IMR-90 (cell line): ENCODE data around the gene ABHD16B. TPM values are rescaled to one million over a fixed set of nuclear protein-coding genes. Genes with fewer than 3 reads are reported as not detected.

ENCODE experiments used
- ATAC-seq: fragments of 200-7000 bp; cut with Tn5 transposase; 2 replicates; pipeline ENCODE4 v1.9.1; 2020; ENCODE audit warnings: low read depth, mild to moderate bottlenecking, moderate library complexity
- BruUV-seq: library from RNA; stranded (reverse); fragments of 400-500 nt; replicated peaks from 2 replicates; lab custom pipeline; 2021; lab: Mats Ljungman, UMichigan
- CTCF ChIA-PET: fragments of 300-600 bp; formaldehyde crosslinking; extraction: SDS; loops from one replicate; lab custom pipeline; 2021; ENCODE audit warnings: antibody characterized with exemption; lab: Yijun Ruan, JAX
- POLR2A ChIA-PET: fragments of 300-600 bp; sonication (Branson Sonifier 250); formaldehyde crosslinking; loops from one replicate; lab custom pipeline; 2022; ENCODE audit warnings: antibody characterized with exemption; ENCODE audit not compliant: unreplicated experiment; lab: Charles Lee
- DNase-seq: peaks from one replicate; pipeline ENCODE4 v3.0.0; 2013
- H2AFZ ChIP-seq: replicated peaks from 2 replicates; pipeline ENCODE3; 2013; ENCODE audit warnings: low read length, mild to moderate bottlenecking; ENCODE audit not compliant: poor library complexity
- H2AK5ac ChIP-seq: 2 replicates; pipeline ENCODE4 v1.6.1; 2013; ENCODE audit warnings: low read depth, low read length, inconsistent platforms
- H2AK9ac ChIP-seq: replicated peaks from 2 replicates; pipeline ENCODE3; 2013; ENCODE audit warnings: mild to moderate bottlenecking, low read depth, low read length, moderate library complexity; ENCODE audit not compliant: poor library complexity
- H2BK120ac ChIP-seq: 2 replicates; pipeline ENCODE4 v1.6.1; 2013; ENCODE audit warnings: low read depth, low read length, inconsistent platforms
- H2BK15ac ChIP-seq: 3 replicates; pipeline ENCODE4 v1.6.1; 2013; ENCODE audit warnings: low read depth, low read length, inconsistent platforms
- H2BK20ac ChIP-seq: 2 replicates; pipeline ENCODE4 v1.6.1; 2013; ENCODE audit warnings: low read depth, mild to moderate bottlenecking, inconsistent platforms, low read length, moderate library complexity
- H2BK5ac ChIP-seq: 2 replicates; pipeline ENCODE4 v1.6.1; 2013; ENCODE audit warnings: mild to moderate bottlenecking, low read depth, low read length, inconsistent platforms; ENCODE audit not compliant: poor library complexity, severe bottlenecking
- H3K14ac ChIP-seq: replicated peaks from 2 replicates; pipeline ENCODE4 v1.6.1; 2013; ENCODE audit warnings: low read depth, low read length, inconsistent platforms
- H3K18ac ChIP-seq: 2 replicates; pipeline ENCODE4 v1.6.1; 2013; ENCODE audit warnings: low read depth, low read length, control low read depth
- H3K23ac ChIP-seq: 2 replicates; pipeline ENCODE4 v1.6.1; 2013; ENCODE audit warnings: low read depth, low read length, inconsistent platforms
- H3K27ac ChIP-seq: 2 replicates; pipeline ENCODE4 v1.5.1; 2013; ENCODE audit warnings: mild to moderate bottlenecking, control low read depth, low read length; ENCODE audit not compliant: insufficient read depth
- H3K27me3 ChIP-seq: 2 replicates; pipeline ENCODE4 v1.6.1; 2013; ENCODE audit warnings: low read length; ENCODE audit not compliant: control insufficient read depth, insufficient read depth
- H3K36me3 ChIP-seq: 2 replicates; pipeline ENCODE4 v1.6.1; 2013; ENCODE audit warnings: low read length, mixed read lengths; ENCODE audit not compliant: control insufficient read depth, insufficient read depth
- H3K4ac ChIP-seq: 2 replicates; pipeline ENCODE4 v1.6.1; 2013; ENCODE audit warnings: low read depth, low read length, inconsistent platforms
- H3K4me1 ChIP-seq: 2 replicates; pipeline ENCODE4 v1.6.1; 2013; ENCODE audit warnings: low read length, mixed read lengths; ENCODE audit not compliant: control insufficient read depth, insufficient read depth
- H3K4me2 ChIP-seq: 2 replicates; pipeline ENCODE4 v1.6.1; 2013; ENCODE audit warnings: low read depth, mild to moderate bottlenecking, control low read depth, low read length, moderate library complexity
- H3K4me3 ChIP-seq: 2 replicates; pipeline ENCODE4 v1.5.1; 2013; ENCODE audit warnings: low read depth, mild to moderate bottlenecking, control low read depth, low read length, moderate library complexity; ENCODE audit not compliant: insufficient read depth
- H3K56ac ChIP-seq: 2 replicates; pipeline ENCODE4 v1.6.1; 2013; ENCODE audit warnings: low read length, inconsistent platforms; ENCODE audit not compliant: insufficient read depth; ENCODE audit errors: extremely low read depth
- H3K79me1 ChIP-seq, 2 experiments: 2 replicates each; pipeline ENCODE4 v1.6.1; 2013; ENCODE audit warnings: low read length in 2 of 2, inconsistent platforms in 1 of 2, low read depth in 1 of 2
- H3K9ac ChIP-seq: 2 replicates; pipeline ENCODE4 v1.6.1; 2013; ENCODE audit warnings: low read depth, low read length, control low read depth
- H3K9me1 ChIP-seq: 2 replicates; pipeline ENCODE4 v1.6.1; 2013; ENCODE audit warnings: low read length, inconsistent platforms; ENCODE audit not compliant: insufficient read depth
- H3K9me3 ChIP-seq: 2 replicates; pipeline ENCODE4 v1.6.1; 2013; ENCODE audit warnings: low read length; ENCODE audit not compliant: control insufficient read depth, insufficient read depth
- H4K20me1 ChIP-seq: 2 replicates; pipeline ENCODE4 v1.6.1; 2013; ENCODE audit warnings: low read length, inconsistent platforms; ENCODE audit not compliant: insufficient read depth
- H4K5ac ChIP-seq: 2 replicates; pipeline ENCODE4 v1.6.1; 2013; ENCODE audit warnings: mild to moderate bottlenecking, low read depth, low read length, control low read depth
- H4K8ac ChIP-seq, 2 experiments: 2 replicates each; pipeline ENCODE4 v1.6.1; 2013; ENCODE audit warnings: low read depth in 2 of 2, low read length in 2 of 2, control low read depth in 1 of 2, inconsistent platforms in 1 of 2
- H4K91ac ChIP-seq: 2 replicates; pipeline ENCODE4 v1.6.1; 2013; ENCODE audit warnings: low read depth, low read length, inconsistent platforms; ENCODE audit not compliant: insufficient read depth
- BHLHE40 ChIP-seq: fragments of 150-350 bp; IDR thresholded peaks from 2 replicates; pipeline ENCODE4 v1.6.1; 2016; ENCODE audit warnings: mild to moderate bottlenecking, low read depth, low read length
- CEBPB ChIP-seq: IDR thresholded peaks from 2 replicates; pipeline ENCODE4 v1.6.1; 2012; ENCODE audit warnings: low read depth, low read length, improper control_type of control experiment
- CHD1 ChIP-seq: IDR thresholded peaks from 2 replicates; pipeline ENCODE4 v1.6.1; 2012; ENCODE audit warnings: low read depth, low read length, improper control_type of control experiment
- CTCF ChIP-seq: conservative IDR thresholded peaks from 2 replicates; pipeline ENCODE4 v1.5.1; 2012; ENCODE audit warnings: mild to moderate bottlenecking, low read depth, low read length, improper control_type of control experiment
- ELK1 ChIP-seq: fragments of 150-350 bp; IDR thresholded peaks from 2 replicates; pipeline ENCODE4 v1.6.1; 2016; ENCODE audit warnings: low read depth, mild to moderate bottlenecking, low read length, moderate library complexity, borderline replicate concordance
- FOS ChIP-seq: fragments of 150-350 bp; IDR thresholded peaks from 2 replicates; pipeline ENCODE4 v1.6.1; 2016; ENCODE audit warnings: low read depth, low read length
- MAFK ChIP-seq: IDR thresholded peaks from 2 replicates; pipeline ENCODE4 v1.6.1; 2012; ENCODE audit warnings: low read depth, low read length, improper control_type of control experiment
- MAZ ChIP-seq: IDR thresholded peaks from 2 replicates; pipeline ENCODE4 v1.6.1; 2012; ENCODE audit warnings: low read depth, mild to moderate bottlenecking, low read length, improper control_type of control experiment, moderate library complexity, borderline replicate concordance
- MXI1 ChIP-seq: IDR thresholded peaks from 2 replicates; pipeline ENCODE4 v1.6.1; 2012; ENCODE audit warnings: low read depth, mild to moderate bottlenecking, low read length, moderate library complexity, borderline replicate concordance
- NFE2L2 ChIP-seq: fragments of 150-350 bp; IDR thresholded peaks from 2 replicates; pipeline ENCODE4 v1.6.1; 2016; ENCODE audit warnings: low read depth, mild to moderate bottlenecking, low read length
- POLR2A ChIP-seq: IDR thresholded peaks from 2 replicates; pipeline ENCODE4 v1.6.1; 2012; ENCODE audit warnings: mild to moderate bottlenecking, low read depth, low read length
- RAD21 ChIP-seq: IDR thresholded peaks from 2 replicates; pipeline ENCODE4 v1.6.1; 2012; ENCODE audit warnings: low read length, improper control_type of control experiment
- RCOR1 ChIP-seq: IDR thresholded peaks from 2 replicates; pipeline ENCODE4 v1.6.1; 2012; ENCODE audit warnings: mild to moderate bottlenecking, low read length, improper control_type of control experiment; ENCODE audit not compliant: insufficient replicate concordance
- RFX5 ChIP-seq: IDR thresholded peaks from 2 replicates; pipeline ENCODE4 v1.8.0; 2012; ENCODE audit warnings: low read depth, mild to moderate bottlenecking, low read length, moderate library complexity
- SMC3 ChIP-seq: fragments of 150-350 bp; IDR thresholded peaks from 2 replicates; pipeline ENCODE4 v1.6.1; 2016; ENCODE audit warnings: low read depth, mild to moderate bottlenecking, antibody characterized with exemption, low read length, moderate library complexity
- WGBS, 2 experiments: methylation state at CpG; one replicate each; pipeline versions ENCODE4 v1.1.5 to v1.1.7; 2013; ENCODE audit warnings: missing lambda C conversion rate in 2 of 2; ENCODE audit not compliant: insufficient read length in 1 of 2; ENCODE audit errors: extremely low coverage in 2 of 2; 5-methylcytosine and 5-hydroxymethylcytosine counted together
- dilution Hi-C: fragments of 300-500 bp; cut with HindIII; formaldehyde crosslinking; loops from one replicate; pipeline ENCODE4 v1.14.3; 2018; ENCODE audit warnings: low sequenced_read_pairs; ENCODE audit not compliant: unreplicated experiment
- in situ Hi-C: fragments of 300-500 bp; cut with MboI; formaldehyde crosslinking; loops from 3 replicates; pipeline ENCODE4 v1.14.3; 2019; ENCODE audit warnings: low sequenced_read_pairs, inconsistent platforms, mixed read lengths
- intact Hi-C: fragments of 100-400 bp; cut with micrococcal nuclease; formaldehyde crosslinking; loops from 2 replicates; pipeline ENCODE4 v1.10.0; 2022
- polyA plus RNA-seq, 3 experiments: library from polyadenylated mRNA; depleted of rRNA; stranded (reverse); fragments of >200 nt; gene quantifications; 2 replicates each; pipeline ENCODE4 v1.2.3, GENCODE V29; 2012; ENCODE audit warnings: low replicate concordance in 1 of 3
- total RNA-seq: library from RNA; depleted of rRNA; stranded (reverse); fragments of >200 nt; gene quantifications from 2 replicates; pipeline ENCODE4 v1.2.3, GENCODE V29; 2012
- TF ChIP-seq, protein P1 (sequence below): fragments of 150-350 bp; IDR thresholded peaks from 2 replicates; pipeline ENCODE4 v1.6.1; 2017; ENCODE audit warnings: mild to moderate bottlenecking, antibody characterized with exemption, low read length, low read depth

The ABHD16B gene
- total and polyA plus RNA-seq, 2 of the 4 experiments (the other 2 are of a cell fraction), result 0.05 TPM; not detected in 1

GRCh38 chr20:63822276-63822696 is 39.0 kb upstream of the ABHD16B start:
- H4K5ac ChIP-seq, result no peak overlapping the region
- H2BK15ac ChIP-seq, result no peak overlapping the region
- H3K27ac ChIP-seq, result no peak overlapping the region
- TF ChIP-seq FOS, result no peak
- no peak for TF ChIP-seq ELK1
- no peak for TF ChIP-seq BHLHE40
- TF ChIP-seq POLR2A, result no peak
- TF ChIP-seq MAZ, result no peak
- TF ChIP-seq MXI1, result no peak
- TF ChIP-seq CEBPB, result no peak
- TF ChIP-seq RFX5, result no peak
- no peak for TF ChIP-seq RCOR1
- no peak for TF ChIP-seq SMC3
- no peak for TF ChIP-seq RAD21
- no peak for TF ChIP-seq CTCF
- TF ChIP-seq CHD1, result no peak
- TF ChIP-seq MAFK, result no peak
- TF ChIP-seq, protein P1, sequence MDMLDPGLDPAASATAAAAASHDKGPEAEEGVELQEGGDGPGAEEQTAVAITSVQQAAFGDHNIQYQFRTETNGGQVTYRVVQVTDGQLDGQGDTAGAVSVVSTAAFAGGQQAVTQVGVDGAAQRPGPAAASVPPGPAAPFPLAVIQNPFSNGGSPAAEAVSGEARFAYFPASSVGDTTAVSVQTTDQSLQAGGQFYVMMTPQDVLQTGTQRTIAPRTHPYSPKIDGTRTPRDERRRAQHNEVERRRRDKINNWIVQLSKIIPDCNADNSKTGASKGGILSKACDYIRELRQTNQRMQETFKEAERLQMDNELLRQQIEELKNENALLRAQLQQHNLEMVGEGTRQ, result no peak
- TF ChIP-seq NFE2L2, result no peak
- H3K56ac ChIP-seq, result no peak overlapping the region
- no peak overlapping the region for H4K8ac ChIP-seq
- H3K36me3 ChIP-seq, result 0 out of 2 replicates have a peak, but pooled peaks cover 3% of the 10 kb centered on the region
- dilution Hi-C loops, result no loop called here
- H3K27me3 ChIP-seq, result no peaks in the 10 kb centered on the region
- H3K4me2 ChIP-seq, result no peak overlapping the region
- H3K14ac ChIP-seq, result no peak overlapping the region
- intact Hi-C loops, result no loop called here
- peaks cover 46% of the 10 kb centered on the region for H4K20me1 ChIP-seq
- no peak overlapping the region for H2AFZ ChIP-seq
- no peaks in the 10 kb centered on the region for H3K9me3 ChIP-seq
- H2AK5ac ChIP-seq, result peak overlapping the region; percentile 39; the same call in 1 of the 2 replicates
- H3K4ac ChIP-seq, result no peak overlapping the region
- H3K4me1 ChIP-seq, result peaks cover 11% of the 10 kb centered on the region
- peaks cover 17 to 73% of the 10 kb centered on the region in 2 experiments for H3K79me1 ChIP-seq
- no peak overlapping the region for H3K9ac ChIP-seq
- no peak overlapping the region for H2BK120ac ChIP-seq
- no peak overlapping the region for H3K18ac ChIP-seq
- BruUV-seq, result no TSS peak
- in situ Hi-C loops, result no loop called here
- no peak for DNase-seq
- no peak for ATAC-seq
- ChIA-PET POLR2A (interaction anchor here (0.6 kb wide), 1 partner anchor 12 kb away, joined by 3 read pairs; no protein-coding TSS in a partner anchor), CTCF (no interaction called here)
- H2AK9ac ChIP-seq, result peak overlapping the region; percentile 16
- H3K23ac ChIP-seq, result no peak overlapping the region
- 84% methylated on average over 13 of the region's 15 CpGs; no CpG with 5 or more reads in 1 of the 2 experiments for WGBS, 2 experiments
- no peak overlapping the region for H2BK20ac ChIP-seq
- H4K91ac ChIP-seq, result no peak overlapping the region
- H3K4me3 ChIP-seq, result no peak overlapping the region
- H2BK5ac ChIP-seq, result no peak overlapping the region
- H3K9me1 ChIP-seq, result peaks cover 13% of the 10 kb centered on the region
